SK-N-SH treated with all-trans-retinoic acid at 6 μM for 48 hours (cell line): ENCODE results near the gene TIPARP.

Experiments used
- ATAC-seq: fragments of 200-7000 bp; cut with Tn5 transposase; 3 replicates; pipeline ENCODE4 v1.9.1; 2020; ENCODE audit warnings: mild to moderate bottlenecking, moderate library complexity
- ARNTL ChIP-seq: fragments of 450-650 bp; formaldehyde crosslinking; IDR thresholded peaks from 2 replicates; pipeline ENCODE4 v1.5.0; 2020; ENCODE audit warnings: low read depth, mild to moderate bottlenecking, moderate library complexity, borderline replicate concordance
- CREB5 ChIP-seq: fragments of 250-450 bp; sonication (Bioruptor Pico); IDR thresholded peaks from 2 replicates; pipeline ENCODE4 v1.5.1; 2020; ENCODE audit warnings: low read depth, mild to moderate bottlenecking, moderate library complexity
- CSDC2 ChIP-seq: fragments of 250-450 bp; sonication (Bioruptor Pico); IDR thresholded peaks from 2 replicates; pipeline ENCODE4 v1.5.0; 2020; ENCODE audit warnings: mild to moderate bottlenecking, moderate library complexity
- CSRNP3 ChIP-seq: fragments of 250-450 bp; sonication (Bioruptor Pico); IDR thresholded peaks from 2 replicates; pipeline ENCODE4 v1.5.1; 2021; ENCODE audit warnings: mild to moderate bottlenecking, moderate library complexity
- ESRRG ChIP-seq: fragments of 250-450 bp; sonication (Bioruptor Pico); IDR thresholded peaks from 2 replicates; pipeline ENCODE4 v1.6.1; 2021; ENCODE audit warnings: mild to moderate bottlenecking
- GLIS3 ChIP-seq: fragments of 250-450 bp; sonication (Bioruptor Pico); IDR thresholded peaks from 2 replicates; pipeline ENCODE4 v1.5.0; 2020; ENCODE audit warnings: mild to moderate bottlenecking, moderate library complexity
- ISL1 ChIP-seq: fragments of 250-450 bp; sonication (Bioruptor Pico); IDR thresholded peaks from 2 replicates; pipeline ENCODE4 v2.1.2; 2022; ENCODE audit warnings: mild to moderate bottlenecking, moderate library complexity
- OSR1 ChIP-seq: fragments of 250-450 bp; sonication (Bioruptor Pico); IDR thresholded peaks from 2 replicates; pipeline ENCODE4 v1.8.0; 2022; ENCODE audit warnings: moderate library complexity, mild to moderate bottlenecking, inconsistent platforms
- PATZ1 ChIP-seq: fragments of 250-450 bp; sonication (Bioruptor Pico); IDR thresholded peaks from 2 replicates; pipeline ENCODE4 v1.8.0; 2020; ENCODE audit warnings: mild to moderate bottlenecking, moderate library complexity, borderline replicate concordance
- POU6F1 ChIP-seq: fragments of 250-450 bp; sonication (Bioruptor Pico); IDR thresholded peaks from 2 replicates; pipeline ENCODE4 v1.8.0; 2021; ENCODE audit warnings: low read depth, mild to moderate bottlenecking, moderate library complexity, borderline replicate concordance
- PPARA ChIP-seq: fragments of 250-450 bp; sonication (Bioruptor Pico); IDR thresholded peaks from 2 replicates; pipeline ENCODE4 v1.5.0; 2020; ENCODE audit warnings: mild to moderate bottlenecking, borderline replicate concordance
- RARB ChIP-seq: fragments of 250-450 bp; sonication (Bioruptor Pico); IDR thresholded peaks from 2 replicates; pipeline ENCODE4 v1.8.0; 2021; ENCODE audit warnings: mild to moderate bottlenecking, moderate library complexity
- SNAI2 ChIP-seq: fragments of 250-450 bp; sonication (Bioruptor Pico); IDR thresholded peaks from 2 replicates; pipeline ENCODE4 v1.5.0; 2020; ENCODE audit warnings: mild to moderate bottlenecking, moderate library complexity
- TOX ChIP-seq: fragments of 250-450 bp; sonication (Bioruptor Pico); IDR thresholded peaks from 2 replicates; pipeline ENCODE4 v1.8.0; 2021; ENCODE audit warnings: mild to moderate bottlenecking, moderate library complexity, borderline replicate concordance
- TSHZ2 ChIP-seq: fragments of 250-450 bp; sonication (Bioruptor Pico); IDR thresholded peaks from 2 replicates; pipeline ENCODE4 v1.5.0; 2020; ENCODE audit warnings: mild to moderate bottlenecking, moderate library complexity
- ZC3H10 ChIP-seq: fragments of 250-450 bp; sonication (Bioruptor Pico); IDR thresholded peaks from 2 replicates; pipeline ENCODE4 v1.5.1; 2021; ENCODE audit warnings: mild to moderate bottlenecking, moderate library complexity
- ZFP3 ChIP-seq: fragments of 250-450 bp; sonication (Bioruptor Pico); IDR thresholded peaks from 2 replicates; pipeline ENCODE4 v1.5.0; 2020; ENCODE audit warnings: mild to moderate bottlenecking, moderate library complexity
- ZFP30 ChIP-seq: fragments of 450-650 bp; formaldehyde crosslinking; IDR thresholded peaks from 2 replicates; pipeline ENCODE4 v1.5.0; 2022; ENCODE audit warnings: mild to moderate bottlenecking, moderate library complexity
- ZNF565 ChIP-seq: fragments of 450-650 bp; formaldehyde crosslinking; conservative IDR thresholded peaks from 2 replicates; pipeline ENCODE4 v1.5.0; 2020; ENCODE audit warnings: low read depth, mild to moderate bottlenecking, moderate library complexity
- ZNF70 ChIP-seq: fragments of 450-650 bp; formaldehyde crosslinking; IDR thresholded peaks from 2 replicates; pipeline ENCODE4 v1.5.0; 2020; ENCODE audit warnings: mild to moderate bottlenecking, moderate library complexity
- ZNF8 ChIP-seq: fragments of 450-650 bp; formaldehyde crosslinking; IDR thresholded peaks from 2 replicates; pipeline ENCODE4 v1.5.0; 2020; ENCODE audit warnings: mild to moderate bottlenecking, moderate library complexity

The TIPARP gene

GRCh38 chr3:156628836-156629618 lies 45.4 kb upstream of the TIPARP start:
- no peak for TF ChIP-seq POU6F1 (CRISPR knock-in tag)
- TF ChIP-seq, all 23 proteins: peak for 0
- no peak for ATAC-seq

GRCh38 chr3:156630081-156630772 lies 44.2 kb upstream of the TIPARP start:
- TF ChIP-seq ESRRG (no peak), CSDC2 (CRISPR knock-in tag) (no peak), TOX (CRISPR knock-in tag) (no peak), ZC3H10 (no peak), RARB (no peak), PPARA (CRISPR knock-in tag) (no peak), ZNF70 (CRISPR knock-in tag) (no peak), PATZ1 (CRISPR knock-in tag) (no peak), ZNF565 (CRISPR knock-in tag) (no peak), ISL1 (CRISPR knock-in tag) (no peak)
- peak; percentile 90 for ATAC-seq

- TF ChIP-seq CREB5 (CRISPR knock-in tag) (no peak), ZNF8 (CRISPR knock-in tag) (no peak), OSR1 (CRISPR knock-in tag) (no peak), PPARA (CRISPR knock-in tag) (no peak), ZNF70 (CRISPR knock-in tag) (no peak), SNAI2 (CRISPR knock-in tag) (no peak), ZC3H10 (no peak), ZFP3 (CRISPR knock-in tag) (no peak), ESRRG (no peak), RARB (no peak)
- ATAC-seq, result peak; percentile 82
Measured at GRCh38 chr3:156630773-156631093, 43.7 kb upstream of the TIPARP start.

- no peak for TF ChIP-seq ISL1 (CRISPR knock-in tag)
- TF ChIP-seq ESRRG, result no peak
- TF ChIP-seq RARB, result no peak
- TF ChIP-seq ZC3H10, result no peak
- no peak for TF ChIP-seq POU6F1 (CRISPR knock-in tag)
- TF ChIP-seq CREB5 (CRISPR knock-in tag), result no peak
- no peak for TF ChIP-seq PPARA (CRISPR knock-in tag)
- no peak for TF ChIP-seq TSHZ2
- TF ChIP-seq ZNF565 (CRISPR knock-in tag), result no peak
- no peak for TF ChIP-seq SNAI2 (CRISPR knock-in tag)
- no peak for TF ChIP-seq ARNTL (CRISPR knock-in tag)
- no peak for TF ChIP-seq ZFP3 (CRISPR knock-in tag)
- TF ChIP-seq TOX (CRISPR knock-in tag), result no peak
- TF ChIP-seq CSRNP3, result no peak
- TF ChIP-seq ZFP30 (CRISPR knock-in tag), result no peak
- no peak for TF ChIP-seq ZNF70 (CRISPR knock-in tag)
- no peak for TF ChIP-seq GLIS3 (CRISPR knock-in tag)
- no peak for ATAC-seq
Measured at GRCh38 chr3:156631323-156631722, 43.1 kb upstream of the TIPARP start.
